ENCODE measurements around the gene SLC25A12. TPM values are rescaled to one million over a fixed set of nuclear protein-coding genes. Genes with fewer than 3 reads are reported as not detected.

SLC25A12 gene
- total and polyA plus RNA-seq, 10 of the 15 experiments (the other 5 are each of a cell fraction or from before 2014, with no cell fraction given), result 20.9 to 50.0 (median 33.0) TPM

- Histone ChIP-seq H3K79me2 (ENCODE audit: control insufficient read depth, insufficient read depth, low read length) (no peaks in the 10 kb centered on the region), H4K20me1 (ENCODE audit: control insufficient read depth, insufficient read depth) (no peaks in the 10 kb centered on the region), H3K9me3 (replicated peaks; ENCODE audit: control insufficient read depth, insufficient read depth, low read length) (no peaks in the 10 kb centered on the region), H2AFZ (ENCODE audit: control insufficient read depth, low read depth, low read length) (no peak overlapping the region), H3K4me3 (no peak overlapping the region), H3K36me3 (ENCODE audit: control insufficient read depth in 2 of 2, insufficient read depth in 2 of 2, low read length in 1 of 2) (peaks cover 2 to 11% of the 10 kb centered on the region in 2 experiments; a peak in 3 of 4 replicates), H3K27me3 (replicated peaks in 1 of 2; ENCODE audit: control insufficient read depth in 2 of 2, insufficient read depth in 2 of 2, low read length in 1 of 2) (no peaks in the 10 kb centered on the region), H3K4me2 (ENCODE audit: control insufficient read depth, insufficient read depth) (no peak overlapping the region), H3K9ac (ENCODE audit: control insufficient read depth, insufficient read depth, low read length) (no peak overlapping the region), H3K4me1 (ENCODE audit: control insufficient read depth, insufficient read depth, low read length) (no peaks in the 10 kb centered on the region), H3K27ac (ENCODE audit: control insufficient read depth, insufficient read depth) (no peak overlapping the region)
- no peak for TF ChIP-seq LARP7 (IDR thresholded peaks at IDR 0.05)
- TF ChIP-seq ZNF592 (IDR thresholded peaks at IDR 0.05), result no peak
- TF ChIP-seq KLF5 (IDR thresholded peaks at IDR 0.05; ENCODE audit: partially characterized antibody), result no peak
- TF ChIP-seq USF1 (IDR thresholded peaks at IDR 0.05; ENCODE audit: borderline replicate concordance, extremely low read length, insufficient read depth, low read depth, low read length), result no peak
- no peak for TF ChIP-seq MXI1 (IDR thresholded peaks at IDR 0.05; ENCODE audit: low read depth, low read length)
- no peak for TF ChIP-seq SMAD1 (IDR thresholded peaks at IDR 0.05; ENCODE audit: low read depth, partially characterized antibody)
- no peak for TF ChIP-seq SMARCA5 (IDR thresholded peaks at IDR 0.05)
- no peak for TF ChIP-seq MAX (IDR thresholded peaks at IDR 0.05; ENCODE audit: low read depth, low read length)
- TF ChIP-seq POLR2AphosphoS2 (IDR thresholded peaks at IDR 0.05; ENCODE audit: low read depth, low read length), result no peak
- TF ChIP-seq E2F8 (IDR thresholded peaks at IDR 0.05; ENCODE audit: low read depth, partially characterized antibody), result no peak
- TF ChIP-seq IRF4 (IDR thresholded peaks at IDR 0.05; ENCODE audit: low read depth, low read length), result no peak
- no peak for TF ChIP-seq NFYA (IDR thresholded peaks at IDR 0.05; ENCODE audit: borderline replicate concordance, low read depth, low read length)
- no peak for TF ChIP-seq EP300 (IDR thresholded peaks at IDR 0.05; ENCODE audit: borderline replicate concordance in 1 of 2, control insufficient read depth in 1 of 2, low read depth in 2 of 2, low read length in 2 of 2)
- TF ChIP-seq PAX8 (IDR thresholded peaks at IDR 0.05), result no peak
- no peak for TF ChIP-seq TBL1XR1 (IDR thresholded peaks at IDR 0.05; ENCODE audit: low read depth, low read length)
- ChIA-PET POLR2A (no interaction called here), RAD21 (ENCODE audit: unreplicated experiment) (no interaction called here), SMC1A (ENCODE audit: uncharacterized antibody, unreplicated experiment) (interaction anchor here (1.5 kb wide), 1 partner anchor 10 kb away, joined by 5 read pairs; no protein-coding TSS in a partner anchor), CTCF (interaction anchor here (1.6 kb wide), 1 partner anchor 291 kb away, joined by 6 read pairs; no protein-coding TSS in a partner anchor)
- no peak for DNase-seq (ENCODE audit: low read depth, low spot score)
- no TSS peak for BruUV-seq (replicated peaks)
- FAIRE-seq, result no peak
- intact Hi-C loops (cut with micrococcal nuclease; ENCODE audit: unreplicated experiment) (no loop called here), in situ Hi-C loops (cut with MboI) (loop anchor here (25.0 kb wide), 1 partner anchor 297 kb away; the partner anchor contains the start of gene DLX2)
- ATAC-seq, result no peak
- WGBS (ENCODE audit: insufficient coverage, insufficient replicate concordance, low lambda C conversion rate, missing lambda C conversion rate), result 78% methylated on average over 5 of the region's 5 CpGs
Observed at GRCh38 chr2:171814883-171815282, 79.2 kb downstream of the SLC25A12 start.
